HepG2 (cell line): ENCODE data around the gene CHN2. TPM values are rescaled to one million over a fixed set of nuclear protein-coding genes. Genes with fewer than 3 reads are reported as not detected.

Experiments
- ATAC-seq: fragments of 200-7000 bp; cut with Tn5 transposase; 3 replicates; pipeline ENCODE4 v1.9.1; 2020; ENCODE audit warnings: mild to moderate bottlenecking, moderate library complexity
- BruUV-seq: library from RNA; stranded (reverse); fragments of 400-500 nt; replicated peaks from 2 replicates; lab custom pipeline; 2021; lab: Mats Ljungman, UMichigan
- CTCF ChIA-PET: fragments of 300-600 bp; formaldehyde crosslinking; extraction: SDS; loops from one replicate; lab custom pipeline; 2021; ENCODE audit warnings: low total read pairs, inconsistent platforms, low intra/inter-chr PET ratio; lab: Yijun Ruan, JAX
- POLR2A ChIA-PET: fragments of 350-600 bp; sonication (Branson Sonifier 250); formaldehyde crosslinking; loops from one replicate; lab custom pipeline; 2020; ENCODE audit warnings: antibody characterized with exemption, inconsistent platforms; lab: Yijun Ruan, JAX
- DNase-seq: peaks from one replicate; pipeline ENCODE4 v3.0.0-alpha.2; 2015; ENCODE audit warnings: low spot score
- FAIRE-seq: peaks from 3 replicates; lab custom pipeline; 2011; peaks lifted over from hg19 to GRCh38; lab: Jason Lieb, UNC
- H2AFZ ChIP-seq: one replicate; pipeline ENCODE4 v1.6.1; 2011; ENCODE audit warnings: low read length, inconsistent platforms
- H3K27ac ChIP-seq: fragments of 300-600 bp; 3 replicates; pipeline ENCODE4 v1.8.0; 2011; ENCODE audit warnings: mixed run types, mild to moderate bottlenecking, mixed read lengths, low read length, inconsistent platforms; ENCODE audit not compliant: insufficient read depth; ENCODE audit errors: extremely low read length
- H3K27me3 ChIP-seq, 2 experiments: fragments of 200-600 bp in 1 of 2; 2 replicates in 1 of 2; 3 replicates in 1 of 2; pipeline versions ENCODE4 v1.6.0 to v1.8.0; 2011; ENCODE audit warnings: low read length in 2 of 2, mild to moderate bottlenecking in 2 of 2, moderate library complexity in 2 of 2, inconsistent platforms in 1 of 2; ENCODE audit not compliant: insufficient read depth in 2 of 2, control insufficient read depth in 1 of 2
- H3K36me3 ChIP-seq, 2 experiments: fragments of 200-600 bp in 1 of 2; replicated peaks in 1 of 2; 2 replicates in 1 of 2; 3 replicates in 1 of 2; pipeline versions ENCODE4 v1.5.1 to v1.8.0; 2011; ENCODE audit warnings: low read length in 2 of 2, inconsistent platforms in 1 of 2; ENCODE audit not compliant: insufficient read depth in 2 of 2, control insufficient read depth in 1 of 2
- H3K4me1 ChIP-seq: 2 replicates; pipeline ENCODE4 v1.5.1; 2012; ENCODE audit warnings: low read length, inconsistent platforms; ENCODE audit not compliant: insufficient read depth
- H3K4me2 ChIP-seq: 2 replicates; pipeline ENCODE4 v1.6.0; 2011; ENCODE audit warnings: low read depth, low read length, inconsistent platforms
- H3K4me3 ChIP-seq, 3 experiments: fragments of 200-600 bp in 1 of 3; sonication (generic), shearing (Covaris generic) in 1 of 3; replicated peaks in 1 of 3; 2 replicates each; pipeline ENCODE4 v1.5.1; 2011 to 2016; ENCODE audit warnings: low read length in 3 of 3, inconsistent platforms in 2 of 3, low read depth in 2 of 3, mild to moderate bottlenecking in 2 of 3, control low read depth in 1 of 3, mixed read lengths in 1 of 3; ENCODE audit not compliant: insufficient read depth in 1 of 3
- H3K79me2 ChIP-seq: one replicate; pipeline ENCODE4 v1.6.1; 2011; ENCODE audit warnings: low read length, inconsistent platforms; ENCODE audit not compliant: insufficient read depth
- H3K9ac ChIP-seq: 2 replicates; pipeline ENCODE4 v1.6.0; 2011; ENCODE audit warnings: mild to moderate bottlenecking, low read depth, low read length, inconsistent platforms; ENCODE audit not compliant: insufficient read depth
- H3K9me3 ChIP-seq: 2 replicates; pipeline ENCODE4 v1.5.1; 2012; ENCODE audit warnings: mild to moderate bottlenecking, low read length
- H4K20me1 ChIP-seq: 2 replicates; pipeline ENCODE4 v1.6.0; 2011; ENCODE audit warnings: inconsistent platforms, mild to moderate bottlenecking, low read length, moderate library complexity; ENCODE audit not compliant: insufficient read depth
- CAMTA2 ChIP-seq: sonication (generic); formaldehyde crosslinking; IDR thresholded peaks from 2 replicates; pipeline ENCODE4 v1.4.0; 2020; ENCODE audit warnings: mild to moderate bottlenecking, missing genetic modification reagents, borderline replicate concordance
- TCF7 ChIP-seq: sonication (generic); IDR thresholded peaks from 2 replicates; pipeline ENCODE4 v1.6.1; 2016; ENCODE audit warnings: antibody characterized with exemption, low read depth
- WGBS: methylation state at CpG from one replicate; pipeline ENCODE4 v1.1.6; 2017; ENCODE audit warnings: low lambda C conversion rate; 5-methylcytosine and 5-hydroxymethylcytosine counted together
- in situ Hi-C: cut with HindIII; loops from 2 replicates; pipeline ENCODE4 v1.10.0; 2017; ENCODE audit warnings: low pct_unique_long_range_greater_than_20kb; ENCODE audit not compliant: extremely low pct_ligation_motif_present
- intact Hi-C: fragments of 100-400 bp; cut with micrococcal nuclease; formaldehyde crosslinking; loops from one replicate; pipeline ENCODE4 v1.10.0; 2022; ENCODE audit not compliant: unreplicated experiment
- polyA plus RNA-seq, 8 experiments: library from polyadenylated mRNA; depleted of rRNA in 3 of 8; stranded (reverse) in 7 of 8; unstranded in 1 of 8; fragments of >200 nt; fragmentation: Illumina TruSeq in 4 of 8; extraction: Trizol in 4 of 8; gene quantifications; 2 replicates each; pipeline versions ENCODE4 v1.2.1 to v1.2.3, GENCODE V29; 2011 to 2016; ENCODE audit warnings: low read depth in 4 of 8, missing spikeins in 1 of 8, mixed read lengths in 1 of 8; ENCODE audit not compliant: insufficient read depth in 1 of 8
- total RNA-seq, 5 experiments: library from RNA; depleted of rRNA; stranded (reverse); fragments of >200 nt; fragmentation: Illumina TruSeq; extraction: Trizol; gene quantifications; 2 replicates each; pipeline ENCODE4 v1.2.3, GENCODE V29; 2016; ENCODE audit warnings: low read depth in 1 of 5
- TF ChIP-seq, protein P1 (sequence below): IDR thresholded peaks from 2 replicates; pipeline ENCODE4 v1.4.0; 2020; ENCODE audit warnings: mild to moderate bottlenecking, missing genetic modification reagents
- TF ChIP-seq, protein P2 (sequence below): IDR thresholded peaks from 2 replicates; pipeline ENCODE4 v1.6.1; 2016; ENCODE audit warnings: low read depth
- TF ChIP-seq, protein P3 (sequence below): sonication (generic); formaldehyde crosslinking; IDR thresholded peaks from 2 replicates; pipeline ENCODE4 v1.5.0; 2020; ENCODE audit warnings: mild to moderate bottlenecking, missing genetic modification reagents
- TF ChIP-seq, protein P4 (sequence below): sonication (generic); formaldehyde crosslinking; IDR thresholded peaks from 2 replicates; pipeline ENCODE4 v1.8.1; 2023; ENCODE audit warnings: mild to moderate bottlenecking, inconsistent platforms, moderate library complexity, missing genetic modification reagents, borderline replicate concordance
- TF ChIP-seq, protein P5 (sequence below): sonication (generic); formaldehyde crosslinking; IDR thresholded peaks from 2 replicates; pipeline ENCODE4 v1.8.1; 2023; ENCODE audit warnings: mild to moderate bottlenecking, missing genetic modification reagents

CHN2 gene
- total and polyA plus RNA-seq, 2 of the 13 experiments (the other 11 are each of a cell fraction or from before 2014, with no cell fraction given), result 23.5 to 30.5 TPM

DNA sequence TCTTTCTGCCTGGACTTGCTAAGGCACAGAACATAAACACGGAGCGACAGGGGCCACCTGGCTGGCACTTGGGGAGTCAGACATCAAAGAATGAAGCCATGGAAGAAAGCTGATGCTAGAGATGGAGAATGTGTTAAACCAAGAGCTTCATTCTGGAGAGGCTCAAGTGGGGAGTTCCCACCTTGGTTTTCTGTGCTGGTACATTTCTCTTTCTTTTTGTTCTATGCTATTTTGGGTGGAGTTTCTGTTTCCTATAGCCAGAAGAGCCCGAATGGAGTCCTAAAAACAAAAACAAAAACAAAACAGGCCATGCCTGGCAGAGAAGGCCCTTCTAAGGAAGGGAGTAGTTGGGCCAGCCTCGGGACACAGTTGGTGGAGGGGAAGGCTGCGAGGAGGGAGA, 220.6 kb downstream of the CHN2 start:
- ATAC-seq, result no peak
- intact Hi-C loops, result no loop called here
- CTCF ChIA-PET, result no interaction called here

More for the DNA sequence above, 220.6 kb downstream of the CHN2 start:
- Histone ChIP-seq H3K9me3 (no peaks in the 10 kb centered on the region), H3K4me2 (no peak overlapping the region), H3K79me2 (no peaks in the 10 kb centered on the region), H3K27me3 (no peaks in the 10 kb centered on the region), H3K4me3 (no peak overlapping the region), H3K9ac (no peak overlapping the region), H3K4me1 (peaks cover 29% of the 10 kb centered on the region), H3K36me3 (peaks cover 3 to 12% of the 10 kb centered on the region in 2 experiments; a peak in 3 of 5 replicates), H4K20me1 (no peaks in the 10 kb centered on the region), H2AFZ (no peak overlapping the region), H3K27ac (no peak overlapping the region)
- in situ Hi-C loops, result no loop called here
- no peak for FAIRE-seq
- BruUV-seq, result no TSS peak
- POLR2A ChIA-PET, result no interaction called here
- TF ChIP-seq, protein P1, sequence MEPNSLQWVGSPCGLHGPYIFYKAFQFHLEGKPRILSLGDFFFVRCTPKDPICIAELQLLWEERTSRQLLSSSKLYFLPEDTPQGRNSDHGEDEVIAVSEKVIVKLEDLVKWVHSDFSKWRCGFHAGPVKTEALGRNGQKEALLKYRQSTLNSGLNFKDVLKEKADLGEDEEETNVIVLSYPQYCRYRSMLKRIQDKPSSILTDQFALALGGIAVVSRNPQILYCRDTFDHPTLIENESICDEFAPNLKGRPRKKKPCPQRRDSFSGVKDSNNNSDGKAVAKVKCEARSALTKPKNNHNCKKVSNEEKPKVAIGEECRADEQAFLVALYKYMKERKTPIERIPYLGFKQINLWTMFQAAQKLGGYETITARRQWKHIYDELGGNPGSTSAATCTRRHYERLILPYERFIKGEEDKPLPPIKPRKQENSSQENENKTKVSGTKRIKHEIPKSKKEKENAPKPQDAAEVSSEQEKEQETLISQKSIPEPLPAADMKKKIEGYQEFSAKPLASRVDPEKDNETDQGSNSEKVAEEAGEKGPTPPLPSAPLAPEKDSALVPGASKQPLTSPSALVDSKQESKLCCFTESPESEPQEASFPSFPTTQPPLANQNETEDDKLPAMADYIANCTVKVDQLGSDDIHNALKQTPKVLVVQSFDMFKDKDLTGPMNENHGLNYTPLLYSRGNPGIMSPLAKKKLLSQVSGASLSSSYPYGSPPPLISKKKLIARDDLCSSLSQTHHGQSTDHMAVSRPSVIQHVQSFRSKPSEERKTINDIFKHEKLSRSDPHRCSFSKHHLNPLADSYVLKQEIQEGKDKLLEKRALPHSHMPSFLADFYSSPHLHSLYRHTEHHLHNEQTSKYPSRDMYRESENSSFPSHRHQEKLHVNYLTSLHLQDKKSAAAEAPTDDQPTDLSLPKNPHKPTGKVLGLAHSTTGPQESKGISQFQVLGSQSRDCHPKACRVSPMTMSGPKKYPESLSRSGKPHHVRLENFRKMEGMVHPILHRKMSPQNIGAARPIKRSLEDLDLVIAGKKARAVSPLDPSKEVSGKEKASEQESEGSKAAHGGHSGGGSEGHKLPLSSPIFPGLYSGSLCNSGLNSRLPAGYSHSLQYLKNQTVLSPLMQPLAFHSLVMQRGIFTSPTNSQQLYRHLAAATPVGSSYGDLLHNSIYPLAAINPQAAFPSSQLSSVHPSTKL (CRISPR knock-in tag), result no peak
- TF ChIP-seq, protein P2, sequence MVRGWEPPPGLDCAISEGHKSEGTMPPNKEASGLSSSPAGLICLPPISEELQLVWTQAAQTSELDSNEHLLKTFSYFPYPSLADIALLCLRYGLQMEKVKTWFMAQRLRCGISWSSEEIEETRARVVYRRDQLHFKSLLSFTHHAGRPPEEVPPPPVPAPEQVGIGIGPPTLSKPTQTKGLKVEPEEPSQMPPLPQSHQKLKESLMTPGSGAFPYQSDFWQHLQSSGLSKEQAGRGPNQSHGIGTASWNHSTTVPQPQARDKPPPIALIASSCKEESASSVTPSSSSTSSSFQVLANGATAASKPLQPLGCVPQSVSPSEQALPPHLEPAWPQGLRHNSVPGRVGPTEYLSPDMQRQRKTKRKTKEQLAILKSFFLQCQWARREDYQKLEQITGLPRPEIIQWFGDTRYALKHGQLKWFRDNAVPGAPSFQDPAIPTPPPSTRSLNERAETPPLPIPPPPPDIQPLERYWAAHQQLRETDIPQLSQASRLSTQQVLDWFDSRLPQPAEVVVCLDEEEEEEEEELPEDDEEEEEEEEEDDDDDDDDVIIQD (CRISPR knock-in tag), result no peak
- TF ChIP-seq TCF7, result no peak
- TF ChIP-seq CAMTA2 (CRISPR knock-in tag), result no peak
- TF ChIP-seq, protein P3, sequence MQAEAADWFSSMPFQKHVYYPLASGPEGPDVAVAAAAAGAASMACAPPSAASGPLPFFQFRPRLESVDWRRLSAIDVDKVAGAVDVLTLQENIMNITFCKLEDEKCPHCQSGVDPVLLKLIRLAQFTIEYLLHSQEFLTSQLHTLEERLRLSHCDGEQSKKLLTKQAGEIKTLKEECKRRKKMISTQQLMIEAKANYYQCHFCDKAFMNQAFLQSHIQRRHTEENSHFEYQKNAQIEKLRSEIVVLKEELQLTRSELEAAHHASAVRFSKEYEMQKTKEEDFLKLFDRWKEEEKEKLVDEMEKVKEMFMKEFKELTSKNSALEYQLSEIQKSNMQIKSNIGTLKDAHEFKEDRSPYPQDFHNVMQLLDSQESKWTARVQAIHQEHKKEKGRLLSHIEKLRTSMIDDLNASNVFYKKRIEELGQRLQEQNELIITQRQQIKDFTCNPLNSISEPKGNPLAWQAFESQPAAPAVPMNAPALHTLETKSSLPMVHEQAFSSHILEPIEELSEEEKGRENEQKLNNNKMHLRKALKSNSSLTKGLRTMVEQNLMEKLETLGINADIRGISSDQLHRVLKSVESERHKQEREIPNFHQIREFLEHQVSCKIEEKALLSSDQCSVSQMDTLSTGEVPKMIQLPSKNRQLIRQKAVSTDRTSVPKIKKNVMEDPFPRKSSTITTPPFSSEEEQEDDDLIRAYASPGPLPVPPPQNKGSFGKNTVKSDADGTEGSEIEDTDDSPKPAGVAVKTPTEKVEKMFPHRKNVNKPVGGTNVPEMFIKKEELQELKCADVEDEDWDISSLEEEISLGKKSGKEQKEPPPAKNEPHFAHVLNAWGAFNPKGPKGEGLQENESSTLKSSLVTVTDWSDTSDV (CRISPR knock-in tag), result no peak
- TF ChIP-seq, protein P4, sequence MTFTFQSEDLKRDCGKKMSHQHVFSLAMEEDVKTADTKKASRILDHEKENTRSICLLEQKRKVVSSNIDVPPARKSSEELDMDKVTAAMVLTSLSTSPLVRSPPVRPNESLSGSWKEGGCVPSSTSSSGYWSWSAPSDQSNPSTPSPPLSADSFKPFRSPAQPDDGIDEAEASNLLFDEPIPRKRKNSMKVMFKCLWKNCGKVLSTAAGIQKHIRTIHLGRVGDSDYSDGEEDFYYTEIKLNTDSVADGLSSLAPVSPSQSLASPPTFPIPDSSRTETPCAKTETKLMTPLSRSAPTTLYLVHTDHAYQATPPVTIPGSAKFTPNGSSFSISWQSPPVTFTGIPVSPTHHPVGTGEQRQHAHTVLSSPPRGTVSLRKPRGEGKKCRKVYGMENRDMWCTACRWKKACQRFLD (CRISPR knock-in tag), result no peak
- TF ChIP-seq, protein P5, sequence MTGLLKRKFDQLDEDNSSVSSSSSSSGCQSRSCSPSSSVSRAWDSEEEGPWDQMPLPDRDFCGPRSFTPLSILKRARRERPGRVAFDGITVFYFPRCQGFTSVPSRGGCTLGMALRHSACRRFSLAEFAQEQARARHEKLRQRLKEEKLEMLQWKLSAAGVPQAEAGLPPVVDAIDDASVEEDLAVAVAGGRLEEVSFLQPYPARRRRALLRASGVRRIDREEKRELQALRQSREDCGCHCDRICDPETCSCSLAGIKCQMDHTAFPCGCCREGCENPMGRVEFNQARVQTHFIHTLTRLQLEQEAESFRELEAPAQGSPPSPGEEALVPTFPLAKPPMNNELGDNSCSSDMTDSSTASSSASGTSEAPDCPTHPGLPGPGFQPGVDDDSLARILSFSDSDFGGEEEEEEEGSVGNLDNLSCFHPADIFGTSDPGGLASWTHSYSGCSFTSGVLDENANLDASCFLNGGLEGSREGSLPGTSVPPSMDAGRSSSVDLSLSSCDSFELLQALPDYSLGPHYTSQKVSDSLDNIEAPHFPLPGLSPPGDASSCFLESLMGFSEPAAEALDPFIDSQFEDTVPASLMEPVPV (CRISPR knock-in tag), result no peak
- 94% methylated on average over 5 of the region's 5 CpGs for WGBS
- no peak for DNase-seq
